NCI-H1930 (cell line): ENCODE data around the gene AOAH.

Experiments used
- DNase-seq, 2 experiments: peaks; one replicate each; lab custom pipeline; 2025; lab: John Stamatoyannopoulos, UW

AOAH gene

DNA sequence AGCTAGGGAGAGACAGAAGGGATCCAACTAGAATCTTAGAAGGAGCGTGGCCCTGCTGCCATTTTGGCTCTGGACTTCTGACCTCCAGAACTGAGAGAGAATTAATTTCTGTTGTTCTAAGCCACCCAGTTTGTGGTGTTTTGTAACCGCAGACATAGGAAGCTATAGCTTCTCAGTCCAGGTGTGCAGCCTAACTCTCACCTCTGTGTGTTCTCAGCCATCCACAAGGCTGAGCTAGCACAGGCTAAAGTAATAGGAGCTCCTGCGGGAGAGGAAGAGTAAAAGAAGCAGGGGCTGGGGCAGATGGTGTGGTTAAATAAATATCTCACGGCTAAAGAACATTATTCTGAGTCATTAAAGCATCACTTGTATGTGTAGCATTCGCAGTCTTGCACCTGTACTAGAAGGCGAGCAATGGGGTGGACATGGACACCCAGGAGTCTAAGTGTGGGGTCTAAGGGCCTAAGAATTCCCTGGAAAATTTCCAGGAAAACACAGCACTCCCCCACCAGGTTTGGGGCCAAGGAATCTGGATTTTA, 94.1 kb downstream of the AOAH start:
- no peak for DNase-seq

GRCh38 chr7:36629351-36629750, 94.9 kb downstream of the AOAH start:
- DNase-seq = no peak

DNA sequence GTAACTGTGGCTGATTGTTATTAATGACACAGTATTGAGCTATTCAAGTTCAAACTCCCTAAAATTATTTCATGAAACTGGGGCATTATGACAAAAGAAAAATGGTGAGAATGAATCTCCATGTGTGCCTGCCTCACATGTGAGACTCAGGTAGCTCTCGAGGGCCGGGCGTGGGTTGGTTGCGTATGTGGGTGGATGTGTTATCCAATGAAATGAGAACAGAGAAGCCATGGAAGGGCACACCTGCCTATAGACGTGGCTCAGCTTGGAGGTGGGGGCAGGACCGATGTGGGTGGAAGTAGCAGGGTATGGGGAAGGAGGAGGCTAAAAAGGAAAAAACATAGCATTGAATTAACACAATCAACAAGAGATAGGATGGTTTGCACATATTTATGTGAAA, 96.5 kb downstream of the AOAH start:
- DNase-seq = no peak

GRCh38 chr7:36626111-36626510, 98.2 kb downstream of the AOAH start:
- no peak for DNase-seq

- DNase-seq = no peak
Measured at GRCh38 chr7:36625247-36625646, 99.0 kb downstream of the AOAH start.

- DNase-seq = no peak
Measured at GRCh38 chr7:36623247-36623646, 101.0 kb downstream of the AOAH start.

- no peak for DNase-seq
Measured at GRCh38 chr7:36621396-36621795, 102.9 kb downstream of the AOAH start.

GRCh38 chr7:36620166-36620708, 104.1 kb downstream of the AOAH start:
- DNase-seq = no peak

DNA sequence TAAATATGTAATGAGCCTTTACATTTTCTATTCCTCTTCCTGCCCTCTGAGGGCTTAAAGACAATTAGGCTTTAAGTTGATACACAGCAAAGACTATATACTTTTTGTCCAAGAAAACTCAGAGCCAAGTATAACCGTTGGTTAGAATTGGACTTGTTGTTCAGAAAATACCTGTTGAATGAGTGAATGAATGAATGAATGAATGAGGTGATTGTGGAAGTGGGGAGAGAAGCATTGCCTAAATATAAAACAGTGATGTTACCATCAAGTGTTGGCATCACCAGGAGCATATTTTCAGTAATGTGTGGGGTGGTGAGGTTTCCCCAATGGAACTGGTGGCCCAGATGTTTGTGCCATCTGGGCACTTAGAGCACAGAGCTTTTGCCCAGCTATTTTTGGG, 106.9 kb downstream of the AOAH start:
- DNase-seq = no peak

DNA sequence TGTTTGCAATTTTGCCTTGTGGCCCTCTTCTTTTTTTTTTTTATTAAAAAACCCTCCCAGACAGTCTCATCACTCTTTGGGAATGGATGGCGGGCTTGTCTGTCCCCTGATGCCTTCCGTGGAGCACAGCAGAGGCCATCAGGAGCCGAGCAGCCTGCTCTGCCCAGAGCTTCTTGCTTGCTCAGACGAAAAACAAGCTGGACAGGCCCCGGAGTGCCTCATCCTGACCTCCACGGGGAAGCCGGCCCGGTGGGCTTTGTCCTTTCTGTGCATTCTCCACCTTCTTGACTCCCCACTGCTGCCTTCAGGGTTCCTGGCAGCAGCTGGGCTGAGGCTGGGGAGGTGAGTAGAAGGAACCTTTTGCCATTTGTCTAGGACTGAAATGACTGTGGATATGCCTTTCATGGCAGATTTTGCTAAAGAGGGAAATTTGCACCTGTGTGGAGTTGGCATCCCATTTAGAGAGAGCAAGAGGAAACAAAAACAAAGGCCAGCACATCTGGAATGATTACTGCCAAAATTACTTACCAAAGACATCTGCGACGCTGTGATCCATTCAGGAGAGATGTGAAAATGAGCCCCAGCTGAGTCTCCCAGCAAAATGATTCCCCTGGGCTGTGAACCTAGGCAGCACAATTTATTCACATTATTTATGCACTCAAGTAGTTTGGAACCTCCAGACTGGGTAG, 108.3 kb downstream of the AOAH start:
- no peak for DNase-seq

- DNase-seq = no peak
Measured at GRCh38 chr7:36614959-36615358, 109.3 kb downstream of the AOAH start.

- DNase-seq = no peak
Measured at GRCh38 chr7:36613031-36613614, 111.2 kb downstream of the AOAH start.

DNA sequence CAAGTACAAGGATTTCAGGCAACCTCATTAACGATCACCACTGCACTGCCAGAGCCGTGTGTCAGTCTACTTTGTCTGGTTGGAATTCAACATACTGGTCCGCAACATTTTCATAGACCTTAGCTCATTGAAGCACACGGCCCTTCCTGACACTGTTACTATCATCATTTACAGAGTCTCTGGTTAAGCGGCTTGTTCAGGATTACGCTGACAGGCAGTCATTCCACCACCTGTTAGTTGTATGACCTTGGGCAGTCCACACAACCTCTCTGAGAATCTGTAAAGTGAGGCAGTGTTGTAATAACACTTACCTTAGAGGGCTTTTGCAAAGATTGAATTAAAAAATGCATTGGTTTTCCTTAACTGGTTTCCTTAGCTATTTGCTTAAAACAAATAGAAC, 112.6 kb downstream of the AOAH start:
- DNase-seq = no peak

DNA sequence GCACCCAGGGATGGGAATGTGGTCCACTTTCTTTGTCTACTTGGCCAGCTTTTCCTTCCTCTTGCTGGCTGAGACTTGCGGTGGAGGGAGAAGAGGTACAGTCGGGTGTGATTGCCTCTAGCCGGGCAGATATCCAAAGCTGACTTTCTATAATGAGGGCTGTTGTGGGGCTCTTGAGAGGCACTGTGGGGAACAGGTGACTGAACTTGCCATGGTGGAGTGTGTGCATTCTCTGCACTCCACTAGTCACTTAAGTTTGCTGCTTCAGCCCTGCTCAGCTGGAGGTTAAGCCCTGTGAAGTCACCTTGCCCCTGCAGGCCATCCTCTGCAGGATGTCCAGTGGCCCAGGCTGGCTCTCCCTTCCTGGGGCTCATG, 116.6 kb downstream of the AOAH start:
- DNase-seq = no peak

GRCh38 chr7:36606976-36607720, 117.1 kb downstream of the AOAH start:
- no peak for DNase-seq

DNA sequence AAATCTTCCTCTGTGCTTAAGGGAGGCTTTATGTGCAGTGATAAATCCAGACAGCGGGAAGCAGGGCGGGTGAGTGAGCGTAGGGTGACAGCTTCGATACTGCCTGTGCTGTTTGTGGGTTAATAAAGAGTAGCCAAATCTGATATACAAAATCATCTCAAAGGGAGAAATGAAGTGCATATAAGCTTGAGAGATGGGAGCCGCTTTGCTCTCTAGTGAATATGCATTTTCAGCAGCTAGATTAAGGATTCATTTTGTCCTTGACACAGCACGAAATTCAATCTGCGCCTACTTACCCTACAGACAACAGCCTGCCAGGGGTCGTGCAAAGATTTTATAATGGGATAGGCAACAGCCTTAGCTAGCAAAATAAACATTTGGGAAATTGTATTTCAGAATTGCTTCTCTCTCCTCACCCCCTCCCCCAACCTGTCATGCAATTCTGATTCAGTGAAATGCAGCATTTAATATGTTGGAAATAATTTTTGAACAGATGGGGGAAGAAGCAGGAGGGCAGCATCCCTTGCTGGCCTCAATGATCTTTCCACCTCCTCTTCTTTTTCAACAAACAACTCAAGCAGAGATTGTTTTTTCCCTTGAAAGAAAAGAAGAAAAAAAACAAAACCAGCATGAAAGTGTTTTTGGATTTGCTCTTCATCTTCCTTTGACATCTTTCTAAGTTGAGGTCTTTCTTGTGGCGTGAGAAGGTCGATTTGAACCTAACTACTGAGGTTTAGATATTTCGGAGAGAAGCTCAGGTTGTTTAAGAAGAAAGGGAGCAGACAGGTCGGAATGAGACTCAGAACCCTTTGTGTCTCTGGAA, 117.9 kb downstream of the AOAH start:
- DNase-seq = no peak

- DNase-seq = no peak
Measured at GRCh38 chr7:36605261-36606051, 118.8 kb downstream of the AOAH start.

DNA sequence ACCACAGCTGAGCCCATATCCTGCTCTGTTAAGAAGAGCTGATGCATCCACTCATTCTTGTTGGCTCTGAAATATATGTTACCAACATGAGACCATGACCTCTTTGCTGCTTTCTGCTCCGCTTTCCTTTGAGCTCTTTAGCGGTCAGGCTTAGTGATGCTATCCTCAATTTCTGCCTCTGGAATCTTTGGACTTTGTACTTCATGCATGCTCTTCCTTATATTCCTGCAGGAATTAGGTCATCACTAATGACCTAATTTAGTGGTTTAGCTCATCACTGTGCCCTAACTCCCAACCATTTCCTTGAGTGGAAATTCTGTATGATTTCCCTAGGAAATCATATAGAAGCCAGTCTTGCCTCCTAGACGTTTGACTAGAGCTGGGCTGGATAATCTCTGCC, 119.5 kb downstream of the AOAH start:
- DNase-seq = no peak

- no peak for DNase-seq
Measured at GRCh38 chr7:36602934-36603887, 121.1 kb downstream of the AOAH start.

GRCh38 chr7:36602511-36602910, 121.8 kb downstream of the AOAH start:
- no peak for DNase-seq
